Measurements from ENCODE around the gene SREBF1.

DNA sequence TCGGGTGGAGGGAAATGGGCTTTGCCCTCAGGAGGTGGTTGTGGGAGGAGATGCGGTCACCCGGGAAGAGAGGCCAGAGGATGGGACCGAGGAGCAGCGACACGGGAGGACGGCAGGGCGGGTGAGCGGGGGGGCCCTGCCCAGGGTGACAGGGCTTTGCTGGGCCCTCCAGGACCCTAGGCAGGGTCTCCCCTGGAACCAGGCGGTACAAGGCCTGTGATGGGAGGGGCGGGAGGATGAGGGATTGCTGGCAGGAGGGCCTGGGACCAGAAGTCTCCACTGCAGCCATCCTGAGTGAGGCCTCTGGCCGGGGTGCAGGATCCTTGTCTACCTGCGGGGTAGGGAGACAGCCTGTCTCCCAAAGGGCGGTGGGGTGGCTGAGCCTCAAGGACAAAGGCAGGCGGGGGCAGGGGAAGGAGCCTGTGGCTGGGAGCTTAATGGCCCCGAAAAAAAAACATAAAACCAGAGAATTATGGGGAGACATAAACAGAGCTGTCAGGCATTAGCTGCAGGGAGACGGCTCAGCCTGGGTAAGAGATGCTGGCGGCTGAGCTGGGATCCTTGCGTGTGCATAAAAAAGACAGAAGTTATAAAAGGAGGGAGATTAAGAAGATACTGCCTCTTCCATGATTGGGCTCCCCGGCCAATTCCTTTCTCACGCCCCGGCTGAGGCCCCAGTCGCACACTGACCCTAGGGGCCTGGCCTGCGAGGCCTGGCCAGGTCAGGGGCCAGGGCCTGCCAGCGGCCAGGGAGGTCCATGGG is 66.7 kb downstream of the SREBF1 start:
- TF ChIP-seq, protein P1, sequence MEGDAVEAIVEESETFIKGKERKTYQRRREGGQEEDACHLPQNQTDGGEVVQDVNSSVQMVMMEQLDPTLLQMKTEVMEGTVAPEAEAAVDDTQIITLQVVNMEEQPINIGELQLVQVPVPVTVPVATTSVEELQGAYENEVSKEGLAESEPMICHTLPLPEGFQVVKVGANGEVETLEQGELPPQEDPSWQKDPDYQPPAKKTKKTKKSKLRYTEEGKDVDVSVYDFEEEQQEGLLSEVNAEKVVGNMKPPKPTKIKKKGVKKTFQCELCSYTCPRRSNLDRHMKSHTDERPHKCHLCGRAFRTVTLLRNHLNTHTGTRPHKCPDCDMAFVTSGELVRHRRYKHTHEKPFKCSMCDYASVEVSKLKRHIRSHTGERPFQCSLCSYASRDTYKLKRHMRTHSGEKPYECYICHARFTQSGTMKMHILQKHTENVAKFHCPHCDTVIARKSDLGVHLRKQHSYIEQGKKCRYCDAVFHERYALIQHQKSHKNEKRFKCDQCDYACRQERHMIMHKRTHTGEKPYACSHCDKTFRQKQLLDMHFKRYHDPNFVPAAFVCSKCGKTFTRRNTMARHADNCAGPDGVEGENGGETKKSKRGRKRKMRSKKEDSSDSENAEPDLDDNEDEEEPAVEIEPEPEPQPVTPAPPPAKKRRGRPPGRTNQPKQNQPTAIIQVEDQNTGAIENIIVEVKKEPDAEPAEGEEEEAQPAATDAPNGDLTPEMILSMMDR (conservative IDR thresholded peaks at IDR 0.05): no peak
- TF ChIP-seq EZH2 (IDR thresholded peaks at IDR 0.05; ENCODE audit: low read depth): no peak
